ENCODE results near the gene TUBG1.

- no peak for TF ChIP-seq CTCF (IDR thresholded peaks at IDR 0.05; ENCODE audit: low read depth, low read length, missing input control)
- no peak for TF ChIP-seq ZBTB33 (IDR thresholded peaks at IDR 0.05)
- no peak for TF ChIP-seq YY1 (IDR thresholded peaks at IDR 0.05)
- TF ChIP-seq MAX (IDR thresholded peaks at IDR 0.05): no peak
- no peak for TF ChIP-seq ATF3 (IDR thresholded peaks at IDR 0.05)
- TF ChIP-seq REST (IDR thresholded peaks at IDR 0.05): no peak
- no peak for TF ChIP-seq EGR1 (IDR thresholded peaks at IDR 0.05; ENCODE audit: low read depth in 2 of 2)
- no peak for TF ChIP-seq NR2F2 (IDR thresholded peaks at IDR 0.05)
- no peak for TF ChIP-seq GABPA (IDR thresholded peaks at IDR 0.05 in 1 of 2, conservative IDR thresholded peaks at IDR 0.05 in 1 of 2)
- TF ChIP-seq JUND (IDR thresholded peaks at IDR 0.05): no peak
- no peak for TF ChIP-seq TAF1 (conservative IDR thresholded peaks at IDR 0.05)
- TF ChIP-seq RXRA (IDR thresholded peaks at IDR 0.05): no peak
- no peak for TF ChIP-seq RAD21 (IDR thresholded peaks at IDR 0.05)
- no peak for TF ChIP-seq SP1 (IDR thresholded peaks at IDR 0.05)
These were observed 4.3 kb downstream of the TUBG1 start for GRCh38 chr17:42613699-42614295.

Data from liver (tissue), 3 donors.